HFFc6 (cell line): ENCODE results near the gene FNDC3A. TPM values are rescaled to one million over a fixed set of nuclear protein-coding genes. Genes with fewer than 3 reads are reported as not detected.

Source experiments
- DNase-seq: peaks from one replicate; pipeline ENCODE4 v3.0.0-alpha.2; 2018
- H3K27ac Mint-ChIP-seq: 2 replicates; pipeline ENCODE4 v1.8.0; 2020; ENCODE audit warnings: mild to moderate bottlenecking, mixed read lengths
- H3K27me3 Mint-ChIP-seq: 2 replicates; pipeline ENCODE4 v1.8.0; 2021; ENCODE audit warnings: mild to moderate bottlenecking, moderate library complexity, mixed read lengths; ENCODE audit not compliant: insufficient read depth
- H3K36me3 Mint-ChIP-seq: 2 replicates; pipeline ENCODE4 v1.8.0; 2021; ENCODE audit warnings: low read depth, mixed read lengths
- H3K4me1 Mint-ChIP-seq: 2 replicates; pipeline ENCODE4 v1.8.0; 2020; ENCODE audit warnings: low read depth, mixed read lengths
- H3K4me3 Mint-ChIP-seq: 2 replicates; pipeline ENCODE4 v1.8.0; 2020; ENCODE audit warnings: mild to moderate bottlenecking, moderate library complexity, mixed read lengths
- H3K9me3 Mint-ChIP-seq: 2 replicates; pipeline ENCODE4 v1.8.0; 2020; ENCODE audit warnings: mild to moderate bottlenecking, mixed read lengths
- CTCF ChIP-seq: fragments of 200-600 bp; sonication (generic); IDR thresholded peaks from 2 replicates; pipeline ENCODE4 v1.5.0; 2021; ENCODE audit warnings: antibody characterized with exemption, mild to moderate bottlenecking
- total RNA-seq, 6 experiments: library from RNA; stranded (reverse); fragmentation: NEBNext Ultra II Directional; extraction: Animal tissue kit (Norgen Biotek cat#: 25700); gene quantifications; 2 replicates in 1 of 6; 3 replicates in 5 of 6; pipeline ENCODE4 v1.2.3, GENCODE V29; 2021

Gene FNDC3A
- total RNA-seq, 6 experiments from 2014 or later = 60.3 to 73.8 (median 67.9) TPM

GRCh38 chr13:49213539-49213938 lies 237.8 kb downstream of the FNDC3A start:
- Mint-ChIP-seq H3K27me3 (peaks cover 17% of the 10 kb centered on the region), H3K36me3 (peaks cover 32% of the 10 kb centered on the region), H3K4me1 (peaks cover 28% of the 10 kb centered on the region), H3K4me3 (no peak overlapping the region), H3K27ac (no peak overlapping the region), H3K9me3 (no peaks in the 10 kb centered on the region)
- DNase-seq = no peak
- no peak for TF ChIP-seq CTCF

- Mint-ChIP-seq H3K4me1 (peaks cover 36% of the 10 kb centered on the region), H3K27ac (no peak overlapping the region)
- no peak for DNase-seq
Measured at GRCh38 chr13:49213997-49214916, 238.5 kb downstream of the FNDC3A start.

GRCh38 chr13:49214917-49215376 lies 239.2 kb downstream of the FNDC3A start:
- Mint-ChIP-seq H3K4me1 (peaks cover 41% of the 10 kb centered on the region), H3K27ac (no peak overlapping the region), H3K4me3 (no peak overlapping the region), H3K36me3 (peaks cover 28% of the 10 kb centered on the region), H3K9me3 (no peaks in the 10 kb centered on the region), H3K27me3 (peaks cover 29% of the 10 kb centered on the region)
- TF ChIP-seq CTCF = no peak
- DNase-seq = no peak

More at GRCh38 chr13:49213997-49214916, 238.5 kb downstream of the FNDC3A start:
- Mint-ChIP-seq H3K9me3 (no peaks in the 10 kb centered on the region), H3K36me3 (peaks cover 32% of the 10 kb centered on the region), H3K27me3 (peaks cover 24% of the 10 kb centered on the region), H3K4me3 (no peak overlapping the region)
- no peak for TF ChIP-seq CTCF

- Mint-ChIP-seq H3K9me3 (peaks cover 2% of the 10 kb centered on the region; the same call in 1 of the 2 replicates), H3K36me3 (peaks cover 18% of the 10 kb centered on the region), H3K27me3 (peaks cover 34% of the 10 kb centered on the region), H3K4me3 (no peak overlapping the region), H3K27ac (no peak overlapping the region), H3K4me1 (peaks cover 41% of the 10 kb centered on the region)
- no peak for TF ChIP-seq CTCF
- no peak for DNase-seq
Measured at GRCh38 chr13:49216334-49216733, 240.6 kb downstream of the FNDC3A start.

- H3K4me1 Mint-ChIP-seq = peaks cover 41% of the 10 kb centered on the region
- no peak for TF ChIP-seq CTCF
- peak overlapping the region; percentile 61 for H3K4me3 Mint-ChIP-seq
- no peak for DNase-seq
- H3K9me3 Mint-ChIP-seq = peaks cover 12% of the 10 kb centered on the region; the same call in 1 of the 2 replicates
- peaks cover 13% of the 10 kb centered on the region for H3K36me3 Mint-ChIP-seq
- peaks cover 50% of the 10 kb centered on the region for H3K27me3 Mint-ChIP-seq
- no peak overlapping the region for H3K27ac Mint-ChIP-seq
Measured at GRCh38 chr13:49217962-49218492, 242.3 kb downstream of the FNDC3A start.
